HL-60/S4 treated with phorbol 12-myristate 13-acetate at 8.2 ng/mL for 4 days and 3 days (cell line): ENCODE results near the gene TMC7.
"Not testable (repeated sequence)": the region's sequence is repeated elsewhere in the genome, so short reads cannot be mapped to it uniquely, and the experiment has no call there.

Experiments used
- in situ Hi-C: fragments of 300-500 bp; cut with MboI; formaldehyde crosslinking; loops from 2 replicates; pipeline ENCODE4 v1.15.0; 2022; ENCODE audit warnings: low sequenced_read_pairs

Gene TMC7

DNA sequence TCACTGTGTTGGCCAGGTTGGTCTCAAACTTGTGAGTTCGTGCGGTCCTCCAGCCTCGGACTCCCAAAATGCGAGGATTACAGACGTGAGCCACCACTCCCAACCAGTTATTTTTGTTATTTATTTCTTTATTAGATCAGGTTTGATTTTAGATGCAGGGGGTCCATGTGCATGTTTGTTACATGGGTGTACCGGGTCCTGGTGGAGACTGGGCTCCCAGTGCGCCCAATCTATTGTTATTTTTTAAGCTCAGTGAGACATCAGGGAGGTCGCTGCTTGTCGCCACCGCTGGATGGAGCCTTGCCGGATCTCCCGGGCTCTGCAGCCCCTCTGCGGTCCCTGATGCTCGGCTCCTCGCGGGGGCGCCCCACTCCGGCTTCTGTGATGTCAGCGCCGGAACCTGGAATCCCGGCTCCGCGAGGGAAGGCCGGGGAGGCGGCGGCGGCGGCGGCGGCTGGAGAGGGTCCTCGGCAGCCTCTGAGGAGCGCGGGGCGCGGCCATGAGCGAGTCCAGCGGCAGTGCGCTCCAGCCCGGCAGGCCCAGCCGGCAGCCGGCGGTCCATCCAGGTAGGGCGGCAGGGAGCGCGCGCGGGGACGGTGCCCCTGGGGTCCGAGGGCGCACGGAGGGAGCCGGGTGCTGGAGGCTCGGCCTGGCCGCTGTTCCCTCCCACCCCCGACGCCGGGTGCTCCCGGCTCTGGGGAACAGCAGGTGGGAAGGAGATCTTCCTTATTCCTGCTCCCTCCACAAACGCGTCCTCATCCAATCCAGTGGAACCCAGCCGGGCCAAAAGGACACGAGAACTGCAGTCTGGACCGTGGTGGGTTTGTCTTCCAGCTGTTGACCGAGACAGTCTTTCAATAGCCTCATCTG, at the start of gene TMC7:
Gene TMC7 (plus strand): TSS at position 370 of the 870 bp plus-strand sequence. CDS start 130 bp downstream, at position 500.
- in situ Hi-C loops: no loop called here

DNA sequence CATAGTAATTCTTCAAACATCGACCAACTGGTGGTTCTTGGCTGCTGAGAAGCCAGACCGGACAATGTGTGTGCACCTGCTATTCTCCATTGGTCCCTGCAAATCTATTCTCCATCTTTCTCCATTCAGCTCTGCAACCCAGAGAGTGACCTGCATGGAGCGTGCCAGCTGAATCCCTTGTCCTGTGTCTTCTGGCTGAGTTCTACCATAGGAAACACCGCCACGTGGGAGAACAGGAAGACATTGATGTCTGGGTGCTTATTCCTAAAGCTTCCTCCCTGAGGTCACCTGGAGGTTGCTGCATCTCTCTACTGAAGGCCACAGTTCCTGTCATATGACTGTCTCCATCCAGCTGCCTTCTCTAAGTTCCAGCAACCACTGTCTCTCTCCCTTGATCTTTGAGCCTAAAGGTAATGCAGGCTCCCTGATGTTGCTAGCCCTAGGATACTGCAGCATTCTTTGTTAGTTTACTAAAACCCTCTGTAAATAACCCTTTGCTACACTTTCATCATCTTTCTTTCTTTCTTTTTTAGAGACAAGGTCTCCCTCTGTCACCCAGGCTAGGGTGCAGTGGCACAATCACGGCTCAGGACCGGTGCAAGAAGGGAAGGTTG, 46.9 kb upstream of the TMC7 start:
- in situ Hi-C loops: no loop called here

DNA sequence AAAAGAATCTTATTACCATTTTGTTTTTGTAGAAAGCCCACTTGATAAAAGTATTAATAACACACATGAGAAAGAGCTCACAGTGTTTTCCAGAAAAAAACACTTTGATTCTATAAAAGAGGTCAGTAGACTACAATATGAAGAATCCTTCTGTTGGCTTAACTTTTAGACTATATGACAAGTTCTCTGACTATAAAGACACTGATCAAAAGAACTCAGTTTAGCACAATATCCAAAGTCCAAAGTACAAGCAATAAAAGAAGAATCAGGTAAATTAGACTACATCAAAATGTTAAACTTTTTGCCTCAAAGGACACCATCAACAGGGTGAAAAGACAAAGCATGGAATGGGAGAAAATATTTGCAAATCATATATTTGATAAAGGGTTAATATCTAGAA, 46.3 kb upstream of the TMC7 start:
- in situ Hi-C loops: no loop called here

GRCh38 chr16:18938986-18939385, 44.7 kb upstream of the TMC7 start:
- in situ Hi-C loops: no loop called here

GRCh38 chr16:18941471-18941870, 42.3 kb upstream of the TMC7 start:
- in situ Hi-C loops: no loop called here

- in situ Hi-C loops: no loop called here
Observed at GRCh38 chr16:18942061-18942460, 41.7 kb upstream of the TMC7 start.

GRCh38 chr16:18943414-18943813, 40.3 kb upstream of the TMC7 start:
- in situ Hi-C loops: no loop called here

DNA sequence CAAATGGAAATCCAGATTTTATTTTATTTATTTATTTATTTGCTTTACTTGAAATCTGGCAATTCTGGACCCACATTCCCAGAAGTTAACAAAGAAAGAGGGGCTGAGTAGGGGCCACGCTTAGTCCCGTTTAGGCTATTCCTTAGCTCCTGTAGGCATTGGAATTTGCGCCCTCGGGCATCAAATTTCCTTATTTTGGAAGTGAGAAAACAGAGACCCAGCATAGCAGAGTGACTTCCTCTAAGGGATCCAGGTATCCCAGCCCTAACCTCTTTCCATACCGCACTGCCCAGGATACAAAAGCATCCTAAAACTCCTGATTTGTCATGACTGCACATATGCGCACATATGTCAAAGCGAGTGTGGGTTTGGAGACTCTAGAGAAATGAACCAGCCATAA, 38.5 kb upstream of the TMC7 start:
- in situ Hi-C loops: no loop called here

- in situ Hi-C loops: no loop called here
Observed at GRCh38 chr16:18948372-18949020, 35.2 kb upstream of the TMC7 start.

DNA sequence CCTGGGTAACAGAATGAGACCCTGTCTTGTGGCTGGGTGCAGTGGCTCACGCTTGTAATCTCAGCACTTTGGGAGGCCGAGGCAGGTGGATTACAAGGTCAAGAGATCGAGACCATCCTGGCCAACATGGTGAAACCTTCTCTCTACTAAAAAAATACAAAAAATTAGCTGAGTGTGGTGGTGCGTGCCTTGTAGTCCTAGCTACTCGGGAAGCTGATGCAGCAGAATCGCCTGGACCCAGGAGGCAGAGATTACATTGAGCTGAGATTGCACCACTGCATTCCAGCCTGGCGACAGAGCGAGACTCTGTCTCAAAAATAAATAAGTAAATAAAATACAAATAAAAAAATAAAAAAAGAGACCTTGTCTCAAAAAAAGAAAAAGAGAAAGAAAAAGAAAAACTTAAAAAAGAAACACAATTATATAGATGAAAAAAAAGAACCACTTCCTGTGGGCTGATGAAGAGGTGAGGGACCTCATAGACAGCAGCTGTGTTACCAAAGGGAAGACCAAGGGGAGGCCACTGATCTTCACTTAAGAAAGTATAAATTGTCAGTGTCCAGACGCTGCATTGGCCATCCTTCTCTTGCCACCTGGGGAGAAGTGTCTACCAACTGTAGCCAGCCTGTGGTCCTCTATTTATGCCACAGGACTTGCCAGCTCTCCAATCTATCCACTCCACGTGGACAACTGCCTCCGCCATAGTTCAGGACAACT, 33.1 kb upstream of the TMC7 start:
- in situ Hi-C loops: no loop called here

GRCh38 chr16:18953547-18953946, 30.2 kb upstream of the TMC7 start:
- in situ Hi-C loops: no loop called here

DNA sequence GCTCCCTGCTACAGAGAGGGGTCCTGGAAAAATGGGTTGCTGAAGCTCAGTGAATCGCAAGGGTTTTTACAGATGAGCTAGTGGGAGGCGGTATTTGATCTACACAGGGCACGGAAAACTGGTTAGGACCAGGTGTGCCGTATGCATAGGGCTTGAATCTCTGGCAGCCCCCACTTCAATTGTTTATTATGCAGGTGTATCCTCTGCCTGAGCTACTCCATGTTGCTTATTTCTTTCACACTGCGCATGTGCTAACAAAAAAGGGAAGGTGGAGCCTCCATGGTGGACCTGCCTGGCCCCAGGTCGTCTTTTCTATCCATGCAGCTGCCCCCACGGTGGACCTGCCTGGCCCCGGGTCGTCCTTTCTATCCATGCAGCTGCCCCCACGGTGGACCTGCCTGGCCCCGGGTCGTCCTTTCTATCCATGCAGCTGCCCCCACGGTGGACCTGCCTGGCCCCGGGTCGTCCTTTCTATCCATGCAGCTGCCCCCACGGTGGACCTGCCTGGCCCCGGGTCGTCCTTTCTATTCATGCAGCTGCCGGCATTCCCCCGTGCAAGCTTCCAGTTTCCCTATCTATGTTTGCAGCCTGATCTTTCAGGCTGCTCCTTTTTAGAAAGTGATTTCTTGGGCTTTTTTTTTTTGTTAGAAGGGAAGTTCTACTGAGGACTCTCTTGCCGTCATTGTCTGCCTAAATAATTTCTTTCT, 27.7 kb upstream of the TMC7 start:
- in situ Hi-C loops: not testable (repeated sequence)

DNA sequence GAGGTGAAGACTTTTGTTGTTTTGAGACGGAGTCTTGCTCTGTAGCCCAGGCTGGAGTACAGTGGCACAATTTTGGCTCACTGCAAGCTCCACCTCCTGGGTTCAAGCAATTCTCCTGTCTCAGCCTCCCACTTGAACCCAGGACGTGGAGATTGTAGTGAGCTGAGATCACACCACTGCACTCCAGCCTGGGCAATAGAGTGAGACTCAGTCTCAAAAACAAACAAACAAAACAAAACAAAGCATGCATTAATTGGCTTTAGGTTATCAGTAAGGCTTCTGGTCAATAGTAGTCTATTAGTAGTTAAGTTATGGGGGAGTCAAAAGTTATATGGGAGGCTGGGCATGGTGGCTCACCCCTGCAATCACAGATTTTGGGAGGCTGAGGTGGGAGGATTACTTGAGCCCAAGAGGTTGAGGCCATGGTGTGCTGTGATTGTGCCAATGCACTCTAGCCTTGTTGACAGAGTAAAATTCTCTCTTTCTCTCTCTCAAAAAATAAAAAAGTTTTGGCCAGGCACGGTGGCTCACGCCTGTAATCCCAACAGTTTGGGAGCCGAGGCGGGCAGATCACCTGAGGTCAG, 27.0 kb upstream of the TMC7 start:
- in situ Hi-C loops: not testable (repeated sequence)

GRCh38 chr16:18958621-18959029, 25.1 kb upstream of the TMC7 start:
- in situ Hi-C loops: no loop called here

GRCh38 chr16:18959031-18959505, 24.7 kb upstream of the TMC7 start:
- in situ Hi-C loops: no loop called here

DNA sequence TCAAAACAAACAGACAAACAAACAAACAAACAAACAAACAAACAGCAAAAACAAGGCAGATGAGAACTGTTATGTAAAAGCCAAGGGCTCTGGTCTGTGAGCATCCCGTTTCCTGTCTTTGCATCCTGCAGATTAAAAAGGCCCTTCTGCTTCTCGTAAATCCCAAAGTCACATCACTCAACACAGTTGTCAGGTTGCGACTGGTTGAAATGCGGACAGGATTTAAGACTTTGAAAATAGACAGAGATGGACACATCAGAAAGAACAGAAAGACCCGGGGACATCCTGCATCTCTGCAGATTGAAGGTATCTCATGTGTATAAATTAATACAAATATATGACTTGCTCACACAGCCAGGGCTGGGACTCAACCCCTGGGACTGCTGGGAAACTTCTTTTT, 18.2 kb upstream of the TMC7 start:
- in situ Hi-C loops: no loop called here

GRCh38 chr16:18966791-18967190, 16.9 kb upstream of the TMC7 start:
- in situ Hi-C loops: no loop called here

- in situ Hi-C loops: no loop called here
Observed at GRCh38 chr16:18969050-18969854, 14.5 kb upstream of the TMC7 start.

- in situ Hi-C loops: no loop called here
Observed at GRCh38 chr16:18969855-18970240, 13.9 kb upstream of the TMC7 start.
